Smooth muscle cell (in vitro differentiated cells): Measurements from ENCODE around the gene C6orf62. TPM values are rescaled to one million over a fixed set of nuclear protein-coding genes. Genes with fewer than 3 reads are reported as not detected.

ENCODE experiments used
- DNase-seq: peaks from one replicate; lab custom pipeline; 2025; ENCODE audit not compliant: unreplicated experiment; lab: John Stamatoyannopoulos, UW
- H2AFZ ChIP-seq: fragments of 200-600 bp; sonication (generic); 2 replicates; pipeline ENCODE4 v1.6.0; 2016; ENCODE audit warnings: antibody characterized with exemption, low read depth, mild to moderate bottlenecking
- H3F3A ChIP-seq: fragments of 200-600 bp; sonication (generic); 2 replicates; pipeline ENCODE4 v1.6.0; 2017; ENCODE audit warnings: antibody characterized with exemption, low read depth
- H3K27ac ChIP-seq: fragments of 200-600 bp; sonication (generic); 2 replicates; pipeline ENCODE4 v1.5.1; 2016; ENCODE audit warnings: low read depth, mild to moderate bottlenecking
- H3K27me3 ChIP-seq: fragments of 200-600 bp; sonication (generic); 2 replicates; pipeline ENCODE4 v1.6.1; 2016; ENCODE audit warnings: low read depth, mild to moderate bottlenecking
- H3K36me3 ChIP-seq: fragments of 200-600 bp; sonication (generic); 2 replicates; pipeline ENCODE4 v1.5.1; 2016; ENCODE audit warnings: low read depth
- H3K4me1 ChIP-seq: fragments of 200-600 bp; sonication (generic); 2 replicates; pipeline ENCODE4 v1.5.1; 2016; ENCODE audit warnings: low read depth
- H3K4me2 ChIP-seq: fragments of 200-600 bp; sonication (generic); 2 replicates; pipeline ENCODE4 v1.6.0; 2016; ENCODE audit warnings: mild to moderate bottlenecking
- H3K4me3 ChIP-seq: fragments of 200-600 bp; sonication (generic); 2 replicates; pipeline ENCODE4 v1.5.1; 2016; ENCODE audit warnings: mild to moderate bottlenecking
- H3K79me2 ChIP-seq: fragments of 200-600 bp; sonication (generic); 2 replicates; pipeline ENCODE4 v1.6.0; 2016; ENCODE audit warnings: low read depth, mild to moderate bottlenecking
- H3K9ac ChIP-seq: fragments of 200-600 bp; sonication (generic); 2 replicates; pipeline ENCODE4 v1.6.0; 2016; ENCODE audit warnings: low read depth
- H3K9me3 ChIP-seq: fragments of 200-600 bp; sonication (generic); replicated peaks from 2 replicates; pipeline ENCODE4 v1.5.1; 2016; ENCODE audit warnings: low read depth
- H4K20me1 ChIP-seq: fragments of 200-600 bp; sonication (generic); 2 replicates; pipeline ENCODE4 v1.6.0; 2016; ENCODE audit warnings: low read depth
- CTCF ChIP-seq: fragments of 200-600 bp; sonication (generic); IDR thresholded peaks from 2 replicates; pipeline ENCODE4 v1.5.1; 2017; ENCODE audit warnings: borderline replicate concordance, mild to moderate bottlenecking, antibody characterized with exemption; ENCODE audit not compliant: insufficient read depth, poor library complexity, severe bottlenecking
- whole genome bisulfite sequencing: methylation state at CpG from one replicate; pipeline ENCODE4 v1.1.7; 2016; ENCODE audit warnings: low lambda C conversion rate; 5-methylcytosine and 5-hydroxymethylcytosine counted together
- polyA plus RNA-seq: library from polyadenylated mRNA; unstranded; fragments of >200 nt; fragmentation: Nextera tagmentation; extraction: Ambion mirVana; gene quantifications from 2 replicates; pipeline ENCODE4 v1.2.1, GENCODE V29; 2016
- total RNA-seq: library from RNA; depleted of rRNA; stranded (reverse); fragments of >200 nt; gene quantifications from 2 replicates; pipeline ENCODE4 v1.2.3, GENCODE V29; 2014

C6orf62 gene
- total and polyA plus RNA-seq, 2 experiments from 2014 or later, result 32.4 to 61.4 TPM

GRCh38 chr6:24655215-24655614, 63.7 kb downstream of the C6orf62 start:
- Histone ChIP-seq H3K9ac (no peak overlapping the region), H3K4me2 (no peak overlapping the region), H3K4me1 (no peaks in the 10 kb centered on the region), H4K20me1 (peaks cover 14% of the 10 kb centered on the region), H3K36me3 (peaks cover 13% of the 10 kb centered on the region), H2AFZ (no peak overlapping the region), H3K27me3 (no peaks in the 10 kb centered on the region), H3K4me3 (no peak overlapping the region), H3K27ac (no peak overlapping the region), H3F3A (no peaks in the 10 kb centered on the region), H3K79me2 (no peaks in the 10 kb centered on the region), H3K9me3 (no peaks in the 10 kb centered on the region)
- no peak for DNase-seq
- WGBS, result 97% methylated on average over 1 of the region's 1 CpG
- TF ChIP-seq CTCF, result no peak

Other genes with a start within 250 kb of the C6orf62 start
- 0.13 and 0.27 TPM in 2 replicates for gene GPLD1, start 229.6 kb downstream of the C6orf62 start, total RNA-seq
- 0.14 and 0.40 TPM in 2 replicates for gene GPLD1, start 229.6 kb downstream of the C6orf62 start, polyA plus RNA-seq
- gene ALDH5A1, start 224.2 kb downstream of the C6orf62 start, total RNA-seq, result 3.0 and 5.2 TPM in 2 replicates
- gene ALDH5A1, start 224.2 kb downstream of the C6orf62 start, polyA plus RNA-seq, result 1.7 and 2.0 TPM in 2 replicates
- gene KIAA0319, start 73.0 kb downstream of the C6orf62 start, total RNA-seq, result not detected in 2 replicates
- gene KIAA0319, start 73.0 kb downstream of the C6orf62 start, polyA plus RNA-seq, result not detected in 2 replicates
- 13.0 and 27.9 TPM in 2 replicates for gene TDP2, start 52.3 kb downstream of the C6orf62 start, total RNA-seq
- 15.9 and 16.2 TPM in 2 replicates for gene TDP2, start 52.3 kb downstream of the C6orf62 start, polyA plus RNA-seq
- 7.3 and 14.0 TPM in 2 replicates for gene ACOT13, start 52.1 kb downstream of the C6orf62 start, total RNA-seq
- gene ACOT13, start 52.1 kb downstream of the C6orf62 start, polyA plus RNA-seq, result 35.2 and 43.7 TPM in 2 replicates
- gene GMNN, start 55.8 kb upstream of the C6orf62 start, total RNA-seq, result 31.8 and 42.5 TPM in 2 replicates
- gene GMNN, start 55.8 kb upstream of the C6orf62 start, polyA plus RNA-seq, result 36.7 and 46.4 TPM in 2 replicates
- gene ARMH2, start 79.8 kb upstream of the C6orf62 start, total RNA-seq, result not detected in 2 replicates
- not detected in 2 replicates for gene ARMH2, start 79.8 kb upstream of the C6orf62 start, polyA plus RNA-seq
- gene RIPOR2, start 216.8 kb upstream of the C6orf62 start, total RNA-seq, result 5.6 and 6.6 TPM in 2 replicates
- 2.3 and 7.6 TPM in 2 replicates for gene RIPOR2, start 216.8 kb upstream of the C6orf62 start, polyA plus RNA-seq